Effector memory CD8-positive, alpha-beta T cell (primary cell): Measurements from ENCODE around the gene CADPS.
"Not testable (repeated sequence)": the region's sequence is repeated elsewhere in the genome, so short reads cannot be mapped to it uniquely, and the experiment has no call there.

ENCODE experiments used
- ATAC-seq: fragments of 150-1000 bp; cut with Tn5 transposase; replicated peaks from 2 replicates; pipeline ENCODE4 v1.10.0; 2021; ENCODE audit warnings: mild to moderate bottlenecking, moderate library complexity
- DNase-seq, 3 experiments: peaks; one replicate each; pipeline ENCODE4 v3.0.0; 2021
- H3K27ac Mint-ChIP-seq, 2 donors: one replicate each; pipeline ENCODE4 v1.8.0; 2022; ENCODE audit warnings: mild to moderate bottlenecking in 2 of 2, mixed read lengths in 2 of 2, moderate library complexity in 2 of 2
- H3K27me3 Mint-ChIP-seq, 2 donors: one replicate each; pipeline ENCODE4 v1.8.0; 2022; ENCODE audit warnings: mixed read lengths in 2 of 2
- H3K36me3 Mint-ChIP-seq: one replicate; pipeline ENCODE4 v1.8.0; 2022; ENCODE audit warnings: mild to moderate bottlenecking, moderate library complexity, mixed read lengths; ENCODE audit not compliant: insufficient read depth
- H3K4me1 Mint-ChIP-seq, 2 donors: one replicate each; pipeline ENCODE4 v1.8.0; 2022; ENCODE audit warnings: low read depth in 2 of 2, mixed read lengths in 2 of 2
- H3K4me3 Mint-ChIP-seq, 2 donors: one replicate each; pipeline ENCODE4 v1.8.0; 2022; ENCODE audit warnings: mild to moderate bottlenecking in 2 of 2, mixed read lengths in 2 of 2, moderate library complexity in 2 of 2
- H3K9me3 Mint-ChIP-seq, 2 donors: one replicate each; pipeline ENCODE4 v1.8.0; 2022; ENCODE audit warnings: mixed read lengths in 2 of 2

CADPS gene

GRCh38 chr3:62585861-62586260 is 289.4 kb downstream of the CADPS start:
- no peak overlapping the region for H3K4me3 Mint-ChIP-seq
- no peak for DNase-seq
- peaks cover 0 to 1% of the 10 kb centered on the region in 2 donors for H3K9me3 Mint-ChIP-seq
- ATAC-seq, result no peak
- no peaks in the 10 kb centered on the region for H3K4me1 Mint-ChIP-seq
- H3K27ac Mint-ChIP-seq, result no peak overlapping the region
- H3K27me3 Mint-ChIP-seq, result no peaks in the 10 kb centered on the region
- no peaks in the 10 kb centered on the region for H3K36me3 Mint-ChIP-seq

- Mint-ChIP-seq H3K4me3 (no peak overlapping the region), H3K27ac (no peak overlapping the region)
Observed at GRCh38 chr3:62584636-62585035, 290.6 kb downstream of the CADPS start.

GRCh38 chr3:62582495-62583172 is 292.6 kb downstream of the CADPS start:
- H3K27me3 Mint-ChIP-seq, result no peaks in the 10 kb centered on the region
- no peaks in the 10 kb centered on the region for H3K4me1 Mint-ChIP-seq
- H3K9me3 Mint-ChIP-seq, result peaks cover 10 to 24% of the 10 kb centered on the region in 2 donors
- ATAC-seq (no peak), DNase-seq (no peak)
- H3K4me3 Mint-ChIP-seq, result no peak overlapping the region
- no peak overlapping the region for H3K27ac Mint-ChIP-seq
- no peaks in the 10 kb centered on the region for H3K36me3 Mint-ChIP-seq

More at GRCh38 chr3:62584636-62585035, 290.6 kb downstream of the CADPS start:
- Mint-ChIP-seq H3K27me3 (no peaks in the 10 kb centered on the region), H3K4me1 (no peaks in the 10 kb centered on the region), H3K36me3 (no peaks in the 10 kb centered on the region), H3K9me3 (peaks cover 4 to 7% of the 10 kb centered on the region in 2 donors)
- DNase-seq, result no peak
- no peak for ATAC-seq

- not testable (repeated sequence) for H3K27ac Mint-ChIP-seq, DNase-seq, H3K4me1 Mint-ChIP-seq, H3K27me3 Mint-ChIP-seq, H3K36me3 Mint-ChIP-seq, H3K4me3 Mint-ChIP-seq, ATAC-seq
- peaks cover 10 to 27% of the 10 kb centered on the region in 2 donors for H3K9me3 Mint-ChIP-seq
Observed at GRCh38 chr3:62580485-62580884, 294.7 kb downstream of the CADPS start.

GRCh38 chr3:62577153-62577552 is 298.1 kb downstream of the CADPS start:
- ATAC-seq (no peak), DNase-seq (no peak)
- H3K4me1 Mint-ChIP-seq, result no peaks in the 10 kb centered on the region
- no peaks in the 10 kb centered on the region for H3K27me3 Mint-ChIP-seq
- H3K9me3 Mint-ChIP-seq, result peaks cover 9 to 41% of the 10 kb centered on the region in 2 donors
- H3K4me3 Mint-ChIP-seq, result no peak overlapping the region
- H3K36me3 Mint-ChIP-seq, result no peaks in the 10 kb centered on the region
- no peak overlapping the region for H3K27ac Mint-ChIP-seq

GRCh38 chr3:62574266-62574898 is 300.8 kb downstream of the CADPS start:
- no peaks in the 10 kb centered on the region for H3K36me3 Mint-ChIP-seq
- H3K27me3 Mint-ChIP-seq, result no peaks in the 10 kb centered on the region
- H3K27ac Mint-ChIP-seq, result no peak overlapping the region
- H3K4me3 Mint-ChIP-seq, result no peak overlapping the region
- peaks cover 5 to 32% of the 10 kb centered on the region in 2 donors for H3K9me3 Mint-ChIP-seq
- ATAC-seq (no peak), DNase-seq (no peak)
- H3K4me1 Mint-ChIP-seq, result no peaks in the 10 kb centered on the region

GRCh38 chr3:62571916-62572315 is 303.3 kb downstream of the CADPS start:
- Mint-ChIP-seq H3K36me3 (no peaks in the 10 kb centered on the region), H3K27ac (no peak overlapping the region), H3K9me3 (peaks cover 4 to 14% of the 10 kb centered on the region in 2 donors), H3K4me3 (no peak overlapping the region), H3K4me1 (no peaks in the 10 kb centered on the region), H3K27me3 (no peaks in the 10 kb centered on the region)
- DNase-seq (no peak), ATAC-seq (no peak)

GRCh38 chr3:62570888-62571287 is 304.3 kb downstream of the CADPS start:
- no peaks in the 10 kb centered on the region for H3K36me3 Mint-ChIP-seq
- H3K27me3 Mint-ChIP-seq, result no peaks in the 10 kb centered on the region
- H3K27ac Mint-ChIP-seq, result no peak overlapping the region
- peaks cover 4 to 14% of the 10 kb centered on the region in 2 donors for H3K9me3 Mint-ChIP-seq
- ATAC-seq (no peak), DNase-seq (no peak)
- no peak overlapping the region for H3K4me3 Mint-ChIP-seq
- H3K4me1 Mint-ChIP-seq, result no peaks in the 10 kb centered on the region

- Mint-ChIP-seq H3K4me1 (no peaks in the 10 kb centered on the region), H3K36me3 (no peaks in the 10 kb centered on the region), H3K9me3 (peaks cover 6 to 14% of the 10 kb centered on the region in 2 donors), H3K27me3 (no peaks in the 10 kb centered on the region), H3K4me3 (no peak overlapping the region), H3K27ac (no peak overlapping the region)
- no peak for DNase-seq
- ATAC-seq, result no peak
Observed at GRCh38 chr3:62569609-62570008, 305.6 kb downstream of the CADPS start.

GRCh38 chr3:62567097-62568021 is 307.9 kb downstream of the CADPS start:
- H3K27me3 Mint-ChIP-seq, result no peaks in the 10 kb centered on the region
- no peak overlapping the region for H3K4me3 Mint-ChIP-seq
- ATAC-seq (no peak), DNase-seq (no peak)
- no peaks in the 10 kb centered on the region for H3K36me3 Mint-ChIP-seq
- no peak overlapping the region for H3K27ac Mint-ChIP-seq
- peaks cover 0 to 6% of the 10 kb centered on the region in 2 donors for H3K9me3 Mint-ChIP-seq
- no peaks in the 10 kb centered on the region for H3K4me1 Mint-ChIP-seq

- Mint-ChIP-seq H3K27me3 (no peaks in the 10 kb centered on the region), H3K27ac (no peak overlapping the region), H3K4me3 (no peak overlapping the region), H3K4me1 (no peaks in the 10 kb centered on the region), H3K36me3 (no peaks in the 10 kb centered on the region), H3K9me3 (peaks cover 0 to 4% of the 10 kb centered on the region in 2 donors)
- ATAC-seq (no peak), DNase-seq (no peak)
Observed at GRCh38 chr3:62566022-62566557, 309.1 kb downstream of the CADPS start.

- ATAC-seq, result no peak
- Mint-ChIP-seq H3K9me3 (peaks cover 0 to 2% of the 10 kb centered on the region in 2 donors), H3K4me3 (no peak overlapping the region)
Observed at GRCh38 chr3:62562596-62562995, 312.6 kb downstream of the CADPS start.

GRCh38 chr3:62562017-62562416 is 313.2 kb downstream of the CADPS start:
- H3K27ac Mint-ChIP-seq, result no peak overlapping the region
- H3K9me3 Mint-ChIP-seq, result peaks cover 0 to 2% of the 10 kb centered on the region in 2 donors
- H3K27me3 Mint-ChIP-seq, result no peaks in the 10 kb centered on the region
- H3K4me3 Mint-ChIP-seq, result no peak overlapping the region
- no peaks in the 10 kb centered on the region for H3K36me3 Mint-ChIP-seq
- no peaks in the 10 kb centered on the region for H3K4me1 Mint-ChIP-seq
- ATAC-seq, result no peak
- no peak for DNase-seq

More at GRCh38 chr3:62562596-62562995, 312.6 kb downstream of the CADPS start:
- H3K27ac Mint-ChIP-seq, result no peak overlapping the region
- no peak for DNase-seq
- H3K4me1 Mint-ChIP-seq, result no peaks in the 10 kb centered on the region
- no peaks in the 10 kb centered on the region for H3K27me3 Mint-ChIP-seq
- H3K36me3 Mint-ChIP-seq, result no peaks in the 10 kb centered on the region
